ENCODE results near the gene CCL17. TPM values are rescaled to one million over a fixed set of nuclear protein-coding genes. Genes with fewer than 3 reads are reported as not detected.

CCL17 gene
- total and polyA plus RNA-seq, 8 donors = 0.43 to 6.4 (median 1.1) TPM; not detected in 5

- H3K36me3 ChIP-seq = peaks cover 0 to 68% of the 10 kb centered on the region in 2 donors
- peak within 1 kb of the TSS; percentile 71 to 86 for H3K27ac ChIP-seq
- H3K27me3 ChIP-seq = no peaks in the 10 kb centered on the region
- H3K4me3 ChIP-seq = peak within 1 kb of the TSS; percentile 94 to 96
- intact Hi-C loops (cut with DNase I) = loop anchor here in 1 of 2 donors (5.0 kb wide), 1 partner anchor 55 kb away; no protein-coding TSS in a partner anchor
- ATAC-seq (peak; percentile 94), DNase-seq (peak; percentile 77 to 98 (median 90))
- H3K4me1 ChIP-seq = peaks cover 11 to 30% of the 10 kb centered on the region in 2 donors
- H3K9me3 ChIP-seq = no peaks in the 10 kb centered on the region
- TF ChIP-seq CTCF (IDR thresholded peaks at IDR 0.05) = peak; percentile 93 to 99
Measured at GRCh38 chr16:57462209-57462977, 57.8 kb downstream of the CCL17 start, which contains the start of gene POLR2C. POLR2C (plus strand) TSS chr16:57462679; CDS start chr16:57462725, 46 bp downstream.

- peak; percentile 57 for ATAC-seq
- Histone ChIP-seq H3K4me1 (peaks cover 11 to 31% of the 10 kb centered on the region in 2 donors), H3K27me3 (no peaks in the 10 kb centered on the region), H3K4me3 (peak overlapping the region; percentile 94 to 96), H3K36me3 (peaks cover 0 to 68% of the 10 kb centered on the region in 2 donors), H3K9me3 (no peaks in the 10 kb centered on the region), H3K27ac (peak overlapping the region; percentile 71 to 86)
- DNase-seq = no peak
- intact Hi-C loops (cut with DNase I) = loop anchor here in 1 of 2 donors (5.0 kb wide), 1 partner anchor 54 kb away; no protein-coding TSS in a partner anchor
- TF ChIP-seq CTCF (IDR thresholded peaks at IDR 0.05) = no peak
Measured at GRCh38 chr16:57462978-57463362, 58.4 kb downstream of the CCL17 start.

- H3K9me3 ChIP-seq = no peaks in the 10 kb centered on the region
- peaks cover 11 to 31% of the 10 kb centered on the region in 2 donors for H3K4me1 ChIP-seq
- DNase-seq (no peak), ATAC-seq (peak; percentile 50)
- H3K27me3 ChIP-seq = no peaks in the 10 kb centered on the region
- no peak for TF ChIP-seq CTCF (IDR thresholded peaks at IDR 0.05)
- H3K27ac ChIP-seq = no peak overlapping the region
- H3K4me3 ChIP-seq = no peak overlapping the region
- intact Hi-C loops (cut with DNase I) = loop anchor here in 1 of 2 donors (5.0 kb wide), 1 partner anchor 53 kb away; no protein-coding TSS in a partner anchor
- H3K36me3 ChIP-seq = peaks cover 0 to 68% of the 10 kb centered on the region in 2 donors
Measured at GRCh38 chr16:57464523-57464922, 60.0 kb downstream of the CCL17 start.

Other genes with a start within 250 kb of the CCL17 start
- gene PSME3IP1, start 218.7 kb upstream of the CCL17 start, total RNA-seq = 10 to 100 TPM; 53.1 to 71.8 TPM
- 100 to 1,000 TPM in 5 of 6 donors, 10 to 100 TPM in 1; 97.7 to 123 (median 108) TPM for gene PSME3IP1, start 218.7 kb upstream of the CCL17 start, polyA plus RNA-seq (ENCODE audit: insufficient read length in 6 of 6)
- gene RSPRY1, start 218.4 kb upstream of the CCL17 start, total RNA-seq = 10 to 100 TPM; 32.5 to 36.6 TPM
- 10 to 100 TPM; 37.4 to 46.8 (median 41.6) TPM for gene RSPRY1, start 218.4 kb upstream of the CCL17 start, polyA plus RNA-seq (ENCODE audit: insufficient read length in 6 of 6)
- 10 to 100 TPM; 51.4 to 69.3 TPM for gene ARL2BP, start 159.5 kb upstream of the CCL17 start, total RNA-seq
- gene ARL2BP, start 159.5 kb upstream of the CCL17 start, polyA plus RNA-seq (ENCODE audit: insufficient read length in 6 of 6) = 10 to 100 TPM; 64.7 to 76.1 (median 67.4) TPM
- 10 to 100 TPM; 50.6 to 70.6 TPM for gene PLLP, start 120.1 kb upstream of the CCL17 start, total RNA-seq
- 1 to 10 TPM; 3.5 to 7.7 (median 4.6) TPM for gene PLLP, start 120.1 kb upstream of the CCL17 start, polyA plus RNA-seq (ENCODE audit: insufficient read length in 6 of 6)
- 1 to 10 TPM; 1.6 to 2.4 TPM for gene CCL22, start 46.0 kb upstream of the CCL17 start, total RNA-seq
- under 1 TPM; 0.08 to 0.22 (median 0.18) TPM for gene CCL22, start 46.0 kb upstream of the CCL17 start, polyA plus RNA-seq (ENCODE audit: insufficient read length in 6 of 6)
- 10 to 100 TPM; 20.3 to 27.8 TPM for gene CX3CL1, start 32.3 kb upstream of the CCL17 start, total RNA-seq
- 10 to 100 TPM in 4 of 6 donors, 1 to 10 TPM in 2; 8.6 to 11.8 (median 10.5) TPM for gene CX3CL1, start 32.3 kb upstream of the CCL17 start, polyA plus RNA-seq (ENCODE audit: insufficient read length in 6 of 6)
- 10 to 100 TPM; 48.6 to 51.5 TPM for gene CIAPIN1, start 42.6 kb downstream of the CCL17 start, total RNA-seq
- 10 to 100 TPM; 64.9 to 87.7 (median 81.4) TPM for gene CIAPIN1, start 42.6 kb downstream of the CCL17 start, polyA plus RNA-seq (ENCODE audit: insufficient read length in 6 of 6)
- 10 to 100 TPM; 47.3 to 48.8 TPM for gene COQ9, start 42.7 kb downstream of the CCL17 start, total RNA-seq
- 10 to 100 TPM; 56.9 to 67.8 (median 61.2) TPM for gene COQ9, start 42.7 kb downstream of the CCL17 start, polyA plus RNA-seq (ENCODE audit: insufficient read length in 6 of 6)
- 10 to 100 TPM; 76.5 to 85.2 TPM for gene POLR2C, start 57.9 kb downstream of the CCL17 start, total RNA-seq
- 10 to 100 TPM; 71.0 to 85.9 (median 81.9) TPM for gene POLR2C, start 57.9 kb downstream of the CCL17 start, polyA plus RNA-seq (ENCODE audit: insufficient read length in 6 of 6)
- 100 to 1,000 TPM in 1 of 2 donors, 10 to 100 TPM in 1; 41.8 to 108 TPM for gene DOK4, start 81.7 kb downstream of the CCL17 start, total RNA-seq
- gene DOK4, start 81.7 kb downstream of the CCL17 start, polyA plus RNA-seq (ENCODE audit: insufficient read length in 6 of 6) = 10 to 100 TPM; 27.7 to 34.4 (median 30.0) TPM
- gene CCDC102A, start 131.8 kb downstream of the CCL17 start, total RNA-seq = 1 to 10 TPM; 5.2 to 9.3 TPM
- 10 to 100 TPM; 11.5 to 18.4 (median 15.4) TPM for gene CCDC102A, start 131.8 kb downstream of the CCL17 start, polyA plus RNA-seq (ENCODE audit: insufficient read length in 6 of 6)
- gene ADGRG5, start 137.9 kb downstream of the CCL17 start, total RNA-seq = under 1 TPM; 0.92 to 0.99 TPM
- gene ADGRG5, start 137.9 kb downstream of the CCL17 start, polyA plus RNA-seq (ENCODE audit: insufficient read length in 6 of 6) = 1 to 10 TPM in 1 of 6 donors, under 1 TPM in 5; 0.58 to 1.3 (median 0.72) TPM
- 10 to 100 TPM; 53.2 to 78.4 TPM for gene ADGRG1, start 223.9 kb downstream of the CCL17 start, total RNA-seq
- gene ADGRG1, start 223.9 kb downstream of the CCL17 start, polyA plus RNA-seq (ENCODE audit: insufficient read length in 6 of 6) = 10 to 100 TPM; 17.3 to 23.1 (median 18.9) TPM

All from left lung (tissue), 10 donors.